ENCODE results near the gene LDLRAD3. TPM values are rescaled to one million over a fixed set of nuclear protein-coding genes. Genes with fewer than 3 reads are reported as not detected.

LDLRAD3 gene
- total RNA-seq, 2 donors from 2014 or later, result 19.2 to 30.6 TPM

DNA sequence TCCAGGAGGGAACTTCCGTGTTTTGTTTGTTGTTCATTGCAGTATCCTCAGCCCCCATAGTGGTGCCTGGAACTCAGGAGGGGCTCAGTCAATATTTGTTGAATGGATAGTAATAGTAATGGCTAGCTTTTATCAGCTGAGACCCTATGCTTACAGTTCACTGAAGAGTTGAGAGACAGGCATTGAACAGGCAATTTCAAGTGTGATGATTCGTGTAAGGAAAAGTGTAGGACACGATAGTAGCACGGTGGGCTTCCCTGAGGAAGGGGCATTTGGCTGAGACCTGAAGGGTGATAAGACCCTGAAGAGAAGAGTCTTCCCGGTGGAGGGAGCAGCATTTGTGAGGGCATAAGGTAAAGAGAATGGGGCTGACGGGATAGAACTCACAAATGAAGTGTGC lies 186.1 kb downstream of the LDLRAD3 start:
- Mint-ChIP-seq H3K4me3 (no peak overlapping the region), H3K36me3 (ENCODE audit: low read depth) (peaks cover 10% of the 10 kb centered on the region), H3K9me3 (peaks cover 14% of the 10 kb centered on the region), H3K27ac (peak overlapping the region; percentile 80), H3K27me3 (ENCODE audit: insufficient read depth) (no peaks in the 10 kb centered on the region), H3K4me1 (peaks cover 53% of the 10 kb centered on the region)
- no peak for DNase-seq
- Histone ChIP-seq H3K36me3 (ENCODE audit: control insufficient read depth, insufficient read depth, low read length) (peaks cover 1% of the 10 kb centered on the region), H3K9me3 (ENCODE audit: control insufficient read depth, low read length) (peaks cover 15% of the 10 kb centered on the region), H3K9ac (ENCODE audit: extremely low read depth, low read length, poor library complexity, severe bottlenecking) (no peak overlapping the region), H3K27ac (ENCODE audit: low read depth, low read length) (peak overlapping the region; percentile 32), H3K27me3 (ENCODE audit: control insufficient read depth, insufficient read depth, low read length, poor library complexity, severe bottlenecking) (no peaks in the 10 kb centered on the region), H3K4me3 (ENCODE audit: low read length) (peak overlapping the region; percentile 54), H3K4me1 (ENCODE audit: control insufficient read depth, insufficient read depth, low read length) (peaks cover 28% of the 10 kb centered on the region)
- TF ChIP-seq, protein P1, sequence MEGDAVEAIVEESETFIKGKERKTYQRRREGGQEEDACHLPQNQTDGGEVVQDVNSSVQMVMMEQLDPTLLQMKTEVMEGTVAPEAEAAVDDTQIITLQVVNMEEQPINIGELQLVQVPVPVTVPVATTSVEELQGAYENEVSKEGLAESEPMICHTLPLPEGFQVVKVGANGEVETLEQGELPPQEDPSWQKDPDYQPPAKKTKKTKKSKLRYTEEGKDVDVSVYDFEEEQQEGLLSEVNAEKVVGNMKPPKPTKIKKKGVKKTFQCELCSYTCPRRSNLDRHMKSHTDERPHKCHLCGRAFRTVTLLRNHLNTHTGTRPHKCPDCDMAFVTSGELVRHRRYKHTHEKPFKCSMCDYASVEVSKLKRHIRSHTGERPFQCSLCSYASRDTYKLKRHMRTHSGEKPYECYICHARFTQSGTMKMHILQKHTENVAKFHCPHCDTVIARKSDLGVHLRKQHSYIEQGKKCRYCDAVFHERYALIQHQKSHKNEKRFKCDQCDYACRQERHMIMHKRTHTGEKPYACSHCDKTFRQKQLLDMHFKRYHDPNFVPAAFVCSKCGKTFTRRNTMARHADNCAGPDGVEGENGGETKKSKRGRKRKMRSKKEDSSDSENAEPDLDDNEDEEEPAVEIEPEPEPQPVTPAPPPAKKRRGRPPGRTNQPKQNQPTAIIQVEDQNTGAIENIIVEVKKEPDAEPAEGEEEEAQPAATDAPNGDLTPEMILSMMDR (conservative IDR thresholded peaks at IDR 0.05), result no peak
- WGBS, 2 experiments (ENCODE audit: insufficient coverage in 1 of 2, insufficient read length in 1 of 2), result 65 to 77% methylated on average over 5 to 6 of the region's 6 CpGs

DNA sequence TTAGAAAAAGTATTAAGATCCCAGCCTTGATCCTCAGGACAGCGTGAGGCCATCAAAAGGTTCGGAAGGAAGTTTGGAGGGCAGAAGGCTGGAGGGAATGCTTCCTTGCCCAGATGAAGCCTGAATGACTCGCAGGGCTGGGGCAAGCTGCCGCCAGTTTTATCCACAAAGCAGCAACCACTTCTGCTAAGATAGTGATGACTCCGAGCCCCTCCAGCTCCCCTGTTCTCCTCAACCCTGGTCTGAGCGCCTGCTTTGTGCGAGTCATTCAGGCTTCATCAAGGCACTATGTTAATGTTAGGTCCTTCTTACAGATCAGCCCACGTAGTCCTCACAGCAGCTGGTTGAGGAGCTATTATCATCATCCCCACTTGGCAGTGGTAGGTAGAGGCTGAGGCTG lies 186.5 kb downstream of the LDLRAD3 start:
- Mint-ChIP-seq H3K9me3 (peaks cover 14% of the 10 kb centered on the region), H3K4me3 (no peak overlapping the region), H3K36me3 (ENCODE audit: low read depth) (peaks cover 13% of the 10 kb centered on the region), H3K27me3 (ENCODE audit: insufficient read depth) (no peaks in the 10 kb centered on the region), H3K27ac (peak overlapping the region; percentile 65), H3K4me1 (peaks cover 48% of the 10 kb centered on the region)
- H3K36me3 ChIP-seq (ENCODE audit: control insufficient read depth, insufficient read depth, low read length), result peaks cover 5% of the 10 kb centered on the region
- H3K9ac ChIP-seq (ENCODE audit: extremely low read depth, low read length, poor library complexity, severe bottlenecking), result no peak overlapping the region
- WGBS, 2 experiments (ENCODE audit: insufficient coverage in 1 of 2, insufficient read length in 1 of 2), result 93 to 96% methylated on average over 8 of the region's 8 CpGs
- TF ChIP-seq, protein P1 (conservative IDR thresholded peaks at IDR 0.05), result no peak
- H3K27me3 ChIP-seq (ENCODE audit: control insufficient read depth, insufficient read depth, low read length, poor library complexity, severe bottlenecking), result no peaks in the 10 kb centered on the region
- H3K27ac ChIP-seq (ENCODE audit: low read depth, low read length), result no peak overlapping the region
- DNase-seq, result no peak
- peaks cover 15% of the 10 kb centered on the region for H3K9me3 ChIP-seq (ENCODE audit: control insufficient read depth, low read length)
- H3K4me3 ChIP-seq (ENCODE audit: low read length), result peak overlapping the region; percentile 54
- peaks cover 25% of the 10 kb centered on the region for H3K4me1 ChIP-seq (ENCODE audit: control insufficient read depth, insufficient read depth, low read length)

DNA sequence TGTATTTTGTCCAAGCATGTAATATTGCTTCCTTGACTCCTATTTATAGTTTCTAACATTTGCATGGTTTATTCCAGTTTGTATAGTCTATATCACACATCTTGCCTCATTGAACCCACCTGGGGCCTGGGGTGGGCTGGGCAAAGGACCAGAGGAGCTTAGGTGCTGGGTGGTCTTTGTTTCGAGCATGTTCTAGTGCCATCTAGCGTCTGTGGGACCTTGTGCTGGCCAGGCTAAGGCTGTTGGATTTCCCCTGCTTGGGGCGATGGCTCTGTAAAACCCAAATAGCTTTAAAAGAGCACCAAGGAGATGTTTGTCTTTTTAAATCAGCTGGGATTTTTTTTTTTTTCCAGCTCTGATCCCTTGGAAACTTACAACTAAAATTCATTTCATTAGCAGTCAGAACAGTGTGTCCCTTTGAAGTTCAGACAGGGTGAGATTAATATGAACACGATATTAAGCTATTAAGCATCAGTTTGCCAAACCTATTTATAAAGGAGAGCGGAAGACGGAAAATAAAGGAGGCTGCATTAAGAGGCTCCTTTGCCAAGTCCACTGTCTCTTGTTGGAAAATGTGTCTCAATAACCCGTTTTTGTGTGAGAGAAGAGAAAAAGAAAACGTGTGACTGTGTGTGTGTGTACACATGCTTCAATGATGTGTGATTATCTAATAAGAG lies 188.0 kb downstream of the LDLRAD3 start:
- DNase-seq, result peak; percentile 86
- Mint-ChIP-seq H3K9me3 (peaks cover 14% of the 10 kb centered on the region), H3K36me3 (ENCODE audit: low read depth) (peaks cover 21% of the 10 kb centered on the region), H3K27ac (no peak overlapping the region), H3K4me1 (peaks cover 34% of the 10 kb centered on the region), H3K4me3 (no peak overlapping the region), H3K27me3 (ENCODE audit: insufficient read depth) (no peaks in the 10 kb centered on the region)
- Histone ChIP-seq H3K36me3 (ENCODE audit: control insufficient read depth, insufficient read depth, low read length) (peaks cover 5% of the 10 kb centered on the region), H3K9ac (ENCODE audit: extremely low read depth, low read length, poor library complexity, severe bottlenecking) (no peak overlapping the region), H3K4me1 (ENCODE audit: control insufficient read depth, insufficient read depth, low read length) (peaks cover 14% of the 10 kb centered on the region), H3K27ac (ENCODE audit: low read depth, low read length) (no peak overlapping the region), H3K9me3 (ENCODE audit: control insufficient read depth, low read length) (peaks cover 15% of the 10 kb centered on the region), H3K4me3 (ENCODE audit: low read length) (no peak overlapping the region), H3K27me3 (ENCODE audit: control insufficient read depth, insufficient read depth, low read length, poor library complexity, severe bottlenecking) (no peaks in the 10 kb centered on the region)
- WGBS, 2 experiments (ENCODE audit: insufficient coverage in 1 of 2, insufficient read length in 1 of 2), result 67 to 88% methylated on average over 6 to 8 of the region's 8 CpGs
- TF ChIP-seq, protein P1 (conservative IDR thresholded peaks at IDR 0.05), result peak; percentile 86
